HL-60 (cell line): ENCODE data around the gene CPLANE1.

ENCODE experiments used
- DNase-seq, 2 experiments: peaks; one replicate each; pipeline ENCODE4 v3.0.0-alpha.2; 2010 to 2020; ENCODE audit warnings: low read depth in 1 of 2, low spot score in 1 of 2
- H3K27ac ChIP-seq: fragments of 250-450 bp; sonication (Bioruptor Pico); replicated peaks from 2 replicates; pipeline ENCODE4 v1.5.1; 2020; ENCODE audit warnings: mild to moderate bottlenecking, moderate library complexity
- H3K27me3 ChIP-seq: fragments of 250-450 bp; sonication (Bioruptor Pico); 2 replicates; pipeline ENCODE4 v1.5.1; 2021; ENCODE audit warnings: mild to moderate bottlenecking, moderate library complexity; ENCODE audit not compliant: insufficient read depth, poor library complexity, severe bottlenecking
- H3K4me3 ChIP-seq: replicated peaks from 2 replicates; pipeline ENCODE4 v1.5.1; 2011; ENCODE audit warnings: mild to moderate bottlenecking, control low read depth, low read length; ENCODE audit not compliant: insufficient read depth
- CTCF ChIP-seq: IDR thresholded peaks from one replicate; pipeline ENCODE4 v1.5.1; 2011; ENCODE audit warnings: low read length, control low read depth, inconsistent platforms; ENCODE audit not compliant: insufficient read depth
- GABPA ChIP-seq: IDR thresholded peaks from 2 replicates; pipeline ENCODE4 v1.6.1; 2012; ENCODE audit warnings: low read depth
- POLR2AphosphoS5 ChIP-seq: IDR thresholded peaks from 2 replicates; pipeline ENCODE4 v1.6.1; 2012; ENCODE audit warnings: low read depth
- REST ChIP-seq: IDR thresholded peaks from 2 replicates; pipeline ENCODE4 v1.6.1; 2012; ENCODE audit warnings: low read depth; ENCODE audit not compliant: insufficient replicate concordance
- SPI1 ChIP-seq: IDR thresholded peaks from 2 replicates; pipeline ENCODE4 v1.6.1; 2012; ENCODE audit warnings: low read depth, mild to moderate bottlenecking, borderline replicate concordance

Gene CPLANE1

GRCh38 chr5:37207802-37208201 is 41.4 kb downstream of the CPLANE1 start:
- H3K27ac ChIP-seq, result no peak overlapping the region

GRCh38 chr5:37206736-37207135 is 42.4 kb downstream of the CPLANE1 start:
- TF ChIP-seq REST, result no peak
- no peak for TF ChIP-seq GABPA
- TF ChIP-seq CTCF, result no peak
- no peak for TF ChIP-seq SPI1
- no peak for TF ChIP-seq POLR2AphosphoS5
- Histone ChIP-seq H3K4me3 (no peak overlapping the region), H3K27me3 (no peaks in the 10 kb centered on the region), H3K27ac (no peak overlapping the region)
- DNase-seq, result no peak

More at GRCh38 chr5:37207802-37208201, 41.4 kb downstream of the CPLANE1 start:
- no peak overlapping the region for H3K4me3 ChIP-seq
- no peak for DNase-seq
- TF ChIP-seq POLR2AphosphoS5 (no peak), SPI1 (no peak), CTCF (no peak), GABPA (no peak), REST (no peak)
- no peaks in the 10 kb centered on the region for H3K27me3 ChIP-seq

- TF ChIP-seq SPI1, result no peak
- no peak for TF ChIP-seq GABPA
- TF ChIP-seq CTCF, result no peak
- TF ChIP-seq POLR2AphosphoS5, result no peak
- TF ChIP-seq REST, result no peak
- Histone ChIP-seq H3K4me3 (no peak overlapping the region), H3K27me3 (no peaks in the 10 kb centered on the region), H3K27ac (no peak overlapping the region)
- no peak for DNase-seq
Measured at GRCh38 chr5:37198842-37199241, 50.3 kb downstream of the CPLANE1 start.
